COLO668 (cell line): ENCODE data around the gene DTX4.
A peak's percentile ranks its signal among the peaks of the same experiment; 100 is the strongest.

ENCODE experiments used
- DNase-seq: peaks from one replicate; lab custom pipeline; 2025; ENCODE audit not compliant: unreplicated experiment; lab: John Stamatoyannopoulos, UW

The DTX4 gene

DNA sequence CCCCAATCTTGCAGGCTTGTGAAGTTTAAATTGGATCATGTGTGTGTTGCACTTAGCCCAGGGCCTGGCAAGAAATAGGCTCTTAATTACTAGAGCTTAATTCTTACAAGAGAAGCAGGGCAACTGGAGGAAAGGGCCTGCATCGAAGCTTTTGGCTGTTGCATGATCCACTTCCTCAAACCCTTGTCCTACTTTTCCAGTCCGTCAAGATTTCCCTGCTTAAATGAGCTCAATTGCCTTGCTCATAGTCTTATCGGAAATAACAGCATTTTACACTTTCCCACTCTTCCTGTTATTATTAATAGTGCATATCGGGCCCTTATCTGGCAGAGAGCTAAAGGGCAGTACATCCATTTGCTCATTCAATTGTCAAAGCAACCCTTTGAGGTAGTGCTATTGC is 18.1 kb downstream of the DTX4 start:
- DNase-seq, result no peak

DNA sequence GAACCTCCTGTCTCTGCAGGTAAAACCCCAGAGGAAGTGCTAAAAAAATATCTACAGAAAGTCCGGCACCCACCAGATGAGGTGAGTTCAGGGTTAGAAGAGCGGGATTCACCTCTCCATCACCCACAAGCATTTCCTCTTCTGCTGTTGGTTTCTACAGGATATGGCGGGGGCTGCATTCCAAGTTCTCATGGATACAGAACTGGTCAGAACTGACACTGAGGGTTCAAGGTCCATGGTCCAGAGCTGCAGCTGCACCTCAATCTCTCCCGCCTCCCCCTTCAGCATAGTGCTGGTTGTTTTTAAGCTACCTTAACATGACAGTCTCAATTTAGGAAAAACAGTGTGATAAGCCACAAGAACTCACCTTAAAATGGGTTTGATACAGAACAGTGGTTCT is 19.2 kb downstream of the DTX4 start:
- no peak for DNase-seq

DNA sequence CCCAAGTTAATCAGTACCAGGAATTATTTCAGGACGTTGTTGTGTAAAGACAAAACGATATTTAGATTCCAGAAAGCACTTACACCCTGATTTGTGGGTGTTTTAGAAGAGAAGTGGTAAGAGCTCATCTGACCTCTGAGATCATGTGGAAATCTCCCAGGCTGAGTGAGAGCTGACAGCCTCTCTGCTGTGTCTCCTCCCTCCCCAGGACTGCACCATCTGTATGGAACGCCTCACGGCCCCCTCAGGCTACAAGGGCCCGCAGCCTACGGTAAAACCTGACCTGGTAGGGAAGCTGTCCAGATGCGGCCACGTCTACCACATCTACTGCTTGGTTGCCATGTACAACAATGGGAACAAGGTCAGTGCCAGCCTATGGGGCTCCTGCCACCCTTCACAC is 20.0 kb downstream of the DTX4 start:
- no peak for DNase-seq

DNA sequence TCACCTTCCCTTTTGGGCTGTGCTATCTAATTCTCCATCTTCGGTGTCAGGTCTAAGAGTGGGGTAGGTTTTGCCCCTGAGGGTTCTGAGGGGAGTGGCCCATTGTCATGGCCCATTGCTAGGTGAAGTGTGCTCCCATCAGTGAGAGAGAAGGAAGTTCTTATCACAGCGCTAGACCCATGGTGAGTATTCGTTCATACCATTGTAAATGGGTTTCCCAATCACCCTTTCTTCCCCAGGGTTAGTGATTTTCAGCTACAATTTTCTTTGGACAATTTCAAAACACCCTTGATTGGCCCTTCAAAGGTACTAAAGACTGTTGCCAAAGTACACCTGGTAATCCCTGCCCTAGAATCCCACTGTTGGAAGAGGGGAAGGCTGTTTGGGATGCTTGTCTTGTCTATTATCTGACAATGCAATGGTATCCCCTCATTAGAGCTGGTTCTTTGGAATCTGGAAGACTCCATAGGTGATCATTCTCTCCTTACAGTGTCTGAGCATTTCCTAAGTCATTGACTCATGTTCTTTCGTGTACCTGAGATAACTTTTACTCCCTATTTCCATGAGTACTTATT is 20.6 kb downstream of the DTX4 start:
- no peak for DNase-seq

DNA sequence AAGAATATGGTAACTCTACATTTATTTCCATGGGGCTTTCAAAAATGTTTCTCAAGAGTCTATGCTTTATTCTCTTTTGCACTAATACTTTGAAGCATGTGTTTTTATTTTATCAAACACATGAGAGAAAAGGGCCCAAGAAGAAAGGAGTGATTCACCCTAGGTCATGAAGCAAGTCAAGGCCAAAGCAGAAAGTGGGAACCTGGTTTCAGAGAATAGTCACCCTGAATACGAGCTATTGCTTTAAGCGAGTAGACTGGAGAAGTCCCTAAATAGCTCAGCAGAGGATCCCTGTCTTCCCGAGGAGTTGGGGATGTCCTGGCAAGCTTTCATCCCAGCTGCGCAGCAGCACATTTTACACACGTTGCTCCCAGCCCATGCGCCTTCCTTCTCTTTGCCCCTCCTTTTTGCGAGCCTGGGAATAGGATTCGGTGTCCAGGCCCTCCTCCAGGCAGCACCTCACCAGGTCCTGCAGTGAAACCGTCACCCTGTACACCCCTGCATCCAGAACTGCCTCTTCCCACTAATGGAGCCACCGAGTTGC is 21.7 kb downstream of the DTX4 start:
- DNase-seq, result no peak

DNA sequence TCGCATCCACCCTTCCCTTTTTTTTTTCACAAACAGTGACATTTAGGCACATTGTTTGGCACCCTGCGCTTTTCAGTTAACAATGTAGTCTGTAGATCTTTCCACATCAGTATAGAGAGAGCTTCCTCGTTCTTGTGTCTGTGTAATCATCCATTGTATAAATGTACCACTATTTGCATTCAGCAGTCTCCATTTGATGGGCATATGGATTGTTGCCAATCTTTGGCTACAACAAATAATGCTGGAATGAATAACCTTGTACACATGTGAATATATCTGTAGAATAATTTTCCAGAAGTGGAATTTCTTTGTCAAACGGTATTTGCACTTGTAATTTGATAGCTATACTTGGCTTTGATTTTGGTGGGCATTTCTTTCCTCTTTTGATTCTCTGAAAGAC is 23.7 kb downstream of the DTX4 start:
- no peak for DNase-seq

DNA sequence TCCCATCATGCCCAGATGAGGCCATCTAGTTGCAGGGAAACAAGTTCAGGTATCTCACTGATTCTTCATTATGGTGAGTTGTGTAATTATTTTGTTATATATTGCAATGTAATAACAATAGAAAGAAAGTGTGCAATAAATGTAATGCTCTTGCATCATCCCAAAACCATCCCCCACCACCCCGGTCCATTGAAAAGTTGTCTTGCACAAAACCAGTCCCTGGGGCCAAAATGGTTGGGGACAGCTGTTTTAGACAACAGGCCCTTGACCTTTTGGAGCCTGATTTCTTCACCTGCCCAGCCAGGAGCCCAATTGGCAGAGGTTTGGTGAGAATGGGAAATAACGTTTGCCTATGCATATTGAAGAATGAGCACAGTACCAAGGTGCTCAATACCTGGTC is 24.8 kb downstream of the DTX4 start:
- DNase-seq, result no peak

DNA sequence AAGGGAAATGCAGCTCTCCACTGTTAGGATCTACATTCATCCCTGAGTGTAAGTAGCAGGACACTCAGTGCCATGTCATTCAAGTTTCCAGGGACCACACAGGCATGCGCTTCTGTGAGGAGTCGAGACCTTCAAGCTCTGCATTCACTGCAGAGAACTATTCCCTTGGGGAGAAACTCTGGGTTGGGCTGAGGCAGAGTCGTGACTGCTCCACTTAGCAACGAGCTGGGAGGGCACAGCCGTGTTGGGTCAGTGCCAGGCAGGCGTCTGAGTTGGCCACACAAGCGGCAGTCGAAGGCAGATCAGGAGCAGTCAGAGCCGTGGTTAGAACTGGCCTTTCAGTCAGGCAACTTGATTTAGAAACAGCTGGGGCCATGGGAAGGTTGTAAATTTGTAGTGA is 26.1 kb downstream of the DTX4 start:
- DNase-seq, result no peak

DNA sequence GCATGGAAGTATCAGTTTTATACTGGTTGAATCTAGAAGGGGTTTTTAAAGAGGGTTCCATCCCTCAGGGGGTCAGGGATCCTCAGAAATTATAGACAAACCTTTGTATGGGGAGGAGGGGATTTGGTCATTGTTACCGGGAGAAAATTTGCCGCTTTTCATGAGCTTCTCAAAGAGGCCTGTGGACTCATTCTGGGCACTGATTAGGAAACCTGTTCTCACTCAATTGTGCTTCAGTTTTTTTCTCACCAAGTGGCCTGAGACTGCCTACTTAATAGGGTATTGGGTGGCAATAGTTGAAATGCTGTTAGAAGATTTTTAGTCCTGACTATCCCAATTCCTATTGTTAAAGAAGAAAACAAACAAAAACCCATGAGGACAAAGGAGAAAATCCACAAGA is 26.8 kb downstream of the DTX4 start:
- no peak for DNase-seq

DNA sequence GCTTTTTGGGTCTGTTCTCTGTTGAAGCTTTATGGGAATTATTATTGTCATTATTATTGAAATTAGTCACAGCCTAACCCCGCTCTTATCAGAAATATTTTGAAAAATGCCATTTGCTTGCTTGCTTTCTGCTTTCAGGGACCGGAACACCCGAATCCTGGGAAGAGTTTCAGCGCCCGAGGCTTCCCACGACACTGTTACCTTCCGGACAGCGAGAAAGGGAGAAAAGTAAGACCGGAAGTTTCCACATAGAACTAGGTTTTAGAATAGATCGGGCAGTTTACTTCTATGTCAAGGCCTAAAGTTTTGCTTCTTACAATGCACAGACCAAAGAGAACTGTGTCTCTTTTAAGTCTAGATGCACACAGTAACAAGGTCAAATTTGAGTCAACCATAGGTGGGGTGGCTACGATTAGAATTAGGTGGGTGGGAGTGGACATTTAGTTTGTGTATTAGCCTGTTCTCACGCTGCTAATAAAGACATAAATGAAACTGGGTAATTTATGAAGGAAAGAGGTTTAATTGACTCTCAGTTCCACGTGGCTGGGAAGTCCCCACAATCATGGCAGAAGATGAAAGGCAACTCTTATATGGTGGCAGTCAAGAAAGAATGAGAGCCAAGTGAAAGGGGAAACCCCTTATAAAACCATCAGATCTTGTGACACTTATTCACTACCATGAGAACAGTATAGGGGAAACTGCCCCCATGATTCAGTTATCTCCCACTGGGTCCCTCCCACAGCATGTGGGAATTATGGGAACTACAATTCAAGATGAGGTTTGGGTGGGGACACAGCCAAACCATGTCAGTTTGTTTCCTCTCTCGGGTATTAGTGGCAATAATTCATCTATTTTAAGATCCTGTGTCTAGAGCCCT is 27.9 kb downstream of the DTX4 start:
- DNase-seq, result no peak

DNA sequence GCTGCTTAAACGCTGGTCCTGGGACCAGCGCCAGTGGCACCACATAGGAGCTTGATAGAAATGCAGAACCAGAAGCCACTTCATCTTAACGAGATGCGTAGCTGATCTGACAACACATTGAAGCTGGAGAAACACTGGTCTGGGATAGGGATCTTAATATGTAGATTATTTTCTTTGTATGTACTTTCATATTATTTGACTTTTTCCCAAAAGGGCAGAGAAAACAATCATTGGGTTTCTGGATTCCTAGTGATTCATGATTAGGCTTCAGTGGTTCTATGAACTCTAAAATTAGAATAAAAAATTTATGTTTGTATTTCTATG is 28.5 kb downstream of the DTX4 start:
- no peak for DNase-seq

DNA sequence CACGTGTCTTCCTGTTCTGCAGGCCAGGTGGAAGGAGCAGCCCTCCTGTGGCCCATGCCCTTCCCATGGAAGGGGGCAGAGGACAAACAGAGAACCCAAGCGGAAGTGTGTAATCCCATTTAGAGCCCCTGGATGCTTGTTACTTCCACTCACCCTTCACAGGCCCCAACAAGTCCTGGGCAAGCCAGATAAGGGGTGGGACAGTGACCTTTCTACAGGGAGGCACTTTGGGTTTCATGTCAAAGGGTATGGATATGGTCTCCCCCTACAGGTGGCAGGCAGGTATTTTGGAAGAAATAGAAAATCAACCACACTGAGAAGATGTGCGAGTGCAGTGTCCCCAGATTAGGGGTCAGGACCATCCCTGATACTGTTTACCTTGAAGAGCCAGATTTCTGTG is 29.4 kb downstream of the DTX4 start:
- no peak for DNase-seq

DNA sequence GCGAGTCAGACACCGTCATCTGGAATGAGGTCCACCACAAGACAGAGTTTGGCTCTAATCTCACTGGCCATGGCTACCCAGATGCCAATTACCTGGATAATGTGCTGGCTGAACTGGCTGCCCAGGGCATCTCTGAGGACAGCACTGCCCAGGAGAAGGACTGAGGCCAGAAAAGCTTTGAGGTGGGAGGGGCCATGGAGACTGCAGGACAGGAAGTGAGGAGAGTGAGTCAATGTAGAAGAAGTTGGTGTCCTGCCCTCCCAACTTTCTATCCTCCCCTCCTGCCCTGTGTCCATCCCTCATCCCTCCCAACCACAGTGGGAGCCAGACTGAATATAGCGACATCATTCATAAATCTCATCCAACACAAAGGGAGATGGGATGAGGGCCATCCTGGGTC is 32.8 kb downstream of the DTX4 start:
- no peak for DNase-seq

DNA sequence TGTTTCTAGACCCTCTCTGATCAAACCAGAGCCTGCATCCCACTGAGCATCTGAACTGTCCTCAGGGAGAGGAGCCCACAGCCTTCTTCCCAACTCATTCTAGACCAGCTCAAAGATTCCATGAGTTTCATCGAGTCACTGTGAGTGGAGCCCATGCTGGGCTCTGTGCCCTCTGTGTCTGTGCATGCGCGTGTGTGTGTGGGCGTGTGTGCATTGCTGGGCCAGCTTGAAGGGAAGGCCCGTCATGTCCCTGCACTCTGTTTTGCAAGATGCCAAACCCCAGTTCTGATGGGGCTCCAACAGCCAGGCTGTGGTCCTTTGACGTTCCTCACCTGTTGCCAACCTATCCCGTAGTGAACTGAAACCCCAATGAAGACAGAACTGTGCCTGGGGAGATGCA is 33.7 kb downstream of the DTX4 start:
- DNase-seq, result no peak

DNA sequence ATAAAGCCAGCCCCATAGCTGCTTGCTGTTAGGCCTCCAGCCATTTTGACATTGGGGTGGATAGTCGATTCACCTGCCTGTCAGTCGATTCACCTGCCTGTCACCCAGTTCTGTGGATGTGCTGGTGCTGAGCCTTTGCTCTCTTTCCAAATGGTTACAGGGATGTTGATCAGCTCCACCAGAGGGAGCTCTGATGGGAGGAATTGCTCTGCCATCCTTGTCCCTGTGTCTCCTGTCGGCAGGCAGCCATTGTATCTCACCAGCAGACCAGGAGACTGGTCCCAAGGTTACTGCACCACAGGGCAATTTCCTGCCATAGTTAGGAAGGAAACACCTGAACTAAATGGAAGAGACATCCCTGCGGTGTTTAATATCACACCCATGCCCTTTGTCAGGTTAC is 34.7 kb downstream of the DTX4 start:
- peak; percentile 20 for DNase-seq

DNA sequence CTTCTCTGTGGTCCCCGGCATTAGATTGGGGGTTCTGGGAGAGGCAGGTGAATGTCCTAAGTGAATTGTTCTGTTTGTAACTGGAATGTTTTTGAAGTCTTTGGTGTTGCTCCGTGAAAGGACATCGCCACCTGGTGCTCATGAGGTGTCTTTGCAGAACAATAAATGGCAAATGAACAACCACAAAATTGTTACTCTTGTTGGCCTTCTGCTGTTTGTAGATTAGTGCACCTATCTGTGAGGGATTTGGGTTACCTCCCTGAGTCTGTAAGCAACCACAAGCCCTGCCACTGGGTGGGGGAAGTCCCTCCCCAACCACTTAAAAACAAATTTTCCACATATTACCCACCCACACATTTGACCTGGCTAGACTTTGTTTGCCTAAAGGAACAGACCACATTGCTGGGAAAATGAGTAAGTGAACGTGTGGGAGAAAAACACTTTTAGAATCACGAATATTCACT is 36.1 kb downstream of the DTX4 start:
- no peak for DNase-seq

DNA sequence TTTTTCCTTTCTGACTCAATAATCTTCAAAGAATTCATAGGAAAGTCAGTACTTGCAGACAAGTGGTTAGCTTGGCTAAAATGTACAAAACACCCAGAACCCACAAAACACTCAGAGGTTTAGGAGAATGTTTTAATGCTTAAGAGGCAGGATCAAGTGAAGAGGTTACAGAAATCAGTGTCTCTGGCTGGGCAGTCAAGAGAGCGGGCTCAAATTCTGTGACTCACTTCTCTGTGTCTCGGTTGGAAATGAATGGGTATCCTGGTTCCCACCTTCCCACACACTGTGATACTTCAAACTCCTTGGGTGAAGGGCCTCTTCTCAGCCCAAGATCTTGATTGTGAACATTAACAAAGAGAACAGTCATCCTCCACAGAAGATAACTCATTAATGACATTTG is 37.0 kb downstream of the DTX4 start:
- no peak for DNase-seq

DNA sequence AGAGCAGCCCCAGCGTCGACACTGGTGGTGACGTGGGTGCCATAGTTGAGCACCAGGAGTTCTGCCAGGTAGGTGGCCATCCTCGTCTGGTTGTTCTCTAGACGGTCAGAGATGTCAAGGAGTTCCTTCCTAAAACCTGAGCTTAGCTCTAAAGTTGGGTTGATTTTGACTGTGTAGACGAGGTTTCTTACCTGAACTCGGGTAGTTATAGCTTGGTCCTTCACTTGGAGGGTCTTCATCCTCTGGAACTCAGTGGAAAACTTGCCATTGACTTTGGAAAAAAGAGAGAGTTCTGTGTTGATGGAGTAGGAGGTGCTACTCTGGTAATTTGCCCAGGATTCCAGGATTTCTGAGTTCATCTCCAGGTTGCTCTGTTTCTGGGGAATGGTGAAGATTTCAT is 40.3 kb downstream of the DTX4 start:
- DNase-seq, result no peak

DNA sequence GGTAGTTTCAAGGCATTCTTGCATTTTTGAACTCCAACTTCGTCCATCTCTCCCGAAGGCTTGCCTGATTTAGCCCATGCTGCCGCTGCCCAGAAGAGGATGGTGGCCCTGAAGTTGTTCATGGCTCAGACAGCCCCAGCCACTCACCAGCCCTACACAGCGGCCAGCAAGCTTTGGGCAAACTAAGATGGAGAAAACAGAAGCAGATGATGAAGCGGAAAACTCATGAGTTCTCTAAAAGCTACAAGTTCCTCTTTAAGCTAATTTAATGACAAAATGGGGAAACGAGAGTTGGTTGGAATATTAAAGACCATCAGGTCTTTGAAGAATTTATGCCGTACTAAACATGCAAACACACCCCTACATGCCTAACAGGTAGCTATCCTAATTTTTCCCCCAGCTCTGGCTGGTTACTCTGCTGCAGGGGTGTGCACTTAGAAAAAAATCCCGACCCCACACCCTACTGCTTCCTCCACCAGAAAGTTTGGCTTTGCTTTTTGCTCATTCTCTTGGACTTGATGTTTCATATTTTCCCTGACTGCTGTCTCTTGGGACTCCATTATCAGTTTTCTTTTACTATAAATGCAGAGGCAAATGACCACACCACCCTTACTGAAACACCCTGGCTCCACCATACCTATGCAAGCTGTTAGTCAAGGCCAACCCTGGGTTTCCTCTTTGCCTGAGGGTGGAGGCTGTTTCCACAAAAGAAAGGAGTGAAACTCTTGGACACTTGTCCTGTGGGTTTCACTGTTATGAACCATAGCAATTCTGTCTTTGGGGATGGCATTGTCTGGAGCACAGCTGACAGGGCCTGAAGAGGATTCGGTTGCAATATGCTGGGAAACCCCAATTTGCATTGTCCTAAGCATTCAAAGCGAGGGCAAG is 41.1 kb downstream of the DTX4 start, which contains the start of gene MPEG1:
Gene MPEG1 (minus strand): TSS at position 184 of the 888 bp plus-strand sequence. CDS start 62 bp downstream, at position 122.
- no peak for DNase-seq

DNA sequence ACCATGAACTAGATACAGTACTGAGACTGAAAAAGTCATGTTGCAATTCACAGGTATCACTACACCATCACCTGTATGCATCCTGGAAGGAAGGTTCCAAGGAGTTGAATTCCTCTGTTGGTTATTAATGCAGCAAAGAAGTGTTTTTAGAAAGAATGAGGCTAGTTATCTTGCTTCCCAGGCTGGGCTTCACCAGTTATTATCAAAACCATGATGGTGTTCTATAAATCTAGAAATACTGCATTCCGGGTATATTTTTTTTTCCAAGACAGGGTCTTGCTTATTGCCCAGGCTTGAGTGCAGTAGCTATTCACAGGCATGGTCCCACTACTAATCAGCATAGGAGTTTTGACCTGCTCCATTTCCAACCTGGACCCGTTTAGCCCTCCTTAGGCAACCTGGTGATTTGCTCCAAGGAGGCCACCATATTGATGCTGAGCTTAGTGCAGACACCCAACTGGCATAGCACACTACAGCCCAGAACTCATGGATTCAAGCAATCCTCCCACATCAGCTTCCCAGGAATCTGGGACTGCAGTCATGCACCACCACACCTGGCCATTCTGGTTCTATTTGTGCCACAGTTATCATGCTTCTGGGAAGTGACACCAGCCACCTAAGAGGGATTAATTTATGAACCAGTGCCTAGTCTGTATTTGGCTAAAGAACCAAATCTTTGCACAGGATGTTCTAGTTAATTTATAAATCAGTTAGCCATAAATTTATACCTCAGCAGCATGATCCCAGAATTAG is 42.4 kb downstream of the DTX4 start:
- DNase-seq, result no peak
